Stomach (tissue), 4 donors: Measurements from ENCODE around the gene NEDD4.

Experiments
- CTCF ChIP-seq, 7 experiments: fragments of 450-650 bp in 4 of 7; fragments of 200-600 bp in 3 of 7; sonication (generic) in 3 of 7; IDR thresholded peaks; one replicate each; pipeline ENCODE4 v1.5.1; 2016 to 2019; ENCODE audit warnings: antibody characterized with exemption in 7 of 7, control low read depth in 2 of 7, mild to moderate bottlenecking in 1 of 7
- EP300 ChIP-seq: sonication (generic); formaldehyde crosslinking; IDR thresholded peaks from one replicate; pipeline ENCODE4 v1.6.1; 2017; ENCODE audit warnings: antibody characterized with exemption
- POLR2A ChIP-seq, 4 donors: fragments of 450-650 bp; IDR thresholded peaks; one replicate each; pipeline ENCODE4 v1.6.1; 2016; ENCODE audit warnings: antibody characterized with exemption in 4 of 4, control low read depth in 2 of 4, mild to moderate bottlenecking in 1 of 4, moderate library complexity in 1 of 4
- POLR2AphosphoS5 ChIP-seq, 3 donors: sonication (generic); formaldehyde crosslinking; IDR thresholded peaks; one replicate each; pipeline ENCODE4 v1.6.1; 2016; ENCODE audit warnings: antibody characterized with exemption in 3 of 3

- no peak for TF ChIP-seq POLR2AphosphoS5 (IDR thresholded peaks at IDR 0.05)
- TF ChIP-seq CTCF (IDR thresholded peaks at IDR 0.05) = no peak
- TF ChIP-seq POLR2A (IDR thresholded peaks at IDR 0.05) = no peak
- TF ChIP-seq EP300 = no peak
Observed at GRCh38 chr15:56019819-56020486, 26.5 kb upstream of the NEDD4 start.
